ENCODE data around the gene GBP4. TPM values are rescaled to one million over a fixed set of nuclear protein-coding genes. Genes with fewer than 3 reads are reported as not detected.

Gene GBP4
- total and polyA plus RNA-seq, 5 donors from 2014 or later, result 30.9 to 64.4 (median 38.0) TPM

DNA sequence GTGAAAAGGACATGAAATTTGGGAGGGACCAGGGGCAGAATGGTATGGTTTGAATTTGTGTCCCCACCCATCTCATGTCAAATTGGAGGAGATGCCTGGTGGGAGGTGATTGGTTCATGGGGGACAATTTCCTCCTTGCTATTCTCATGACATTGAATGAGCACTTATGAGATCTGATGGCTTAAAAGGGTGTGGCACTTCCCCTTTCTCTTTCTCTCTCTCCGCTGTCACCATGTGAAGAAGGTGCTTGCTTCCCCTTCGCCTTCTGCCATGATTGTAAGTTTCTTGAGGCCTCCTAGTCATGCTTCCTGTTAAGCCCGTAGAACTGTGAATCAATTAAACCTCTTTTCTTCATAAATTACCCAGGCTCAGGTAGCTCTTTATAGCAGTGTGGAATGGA, 7.6 kb upstream of the GBP4 start:
- Mint-ChIP-seq H3K4me3 (no peak overlapping the region), H3K9me3 (peaks cover 5 to 26% (median 17%) of the 10 kb centered on the region in 7 donors), H3K36me3 (peaks cover 41% of the 10 kb centered on the region), H3K27me3 (peaks cover 5% of the 10 kb centered on the region), H3K27ac (no peak overlapping the region), H3K4me1 (peaks cover 20 to 31% (median 23%) of the 10 kb centered on the region in 4 donors)
- DNase-seq, result no peak
- peaks cover 18 to 21% of the 10 kb centered on the region in 2 experiments for H3K9me3 ChIP-seq (ENCODE audit: control insufficient read depth in 2 of 2, low read length in 2 of 2)
- H3K27ac ChIP-seq (ENCODE audit: insufficient read depth, low read length, poor library complexity, severe bottlenecking), result no peak overlapping the region
- H3K27me3 ChIP-seq (ENCODE audit: control insufficient read depth, insufficient read depth, low read length), result no peaks in the 10 kb centered on the region
- peaks cover 23% of the 10 kb centered on the region for H3K36me3 ChIP-seq (ENCODE audit: control insufficient read depth, insufficient read depth, low read length)
- no peak overlapping the region for H3K4me3 ChIP-seq (ENCODE audit: low read depth, low read length)
- H3K4me1 ChIP-seq (ENCODE audit: control insufficient read depth, insufficient read depth, low read length, poor library complexity, severe bottlenecking), result peaks cover 6% of the 10 kb centered on the region
- ATAC-seq (ENCODE audit: low read depth in 2 of 2), result no peak

- H3K4me1 ChIP-seq (ENCODE audit: control insufficient read depth, insufficient read depth, low read length, poor library complexity, severe bottlenecking), result peaks cover 24% of the 10 kb centered on the region
- peaks cover 23% of the 10 kb centered on the region for H3K36me3 ChIP-seq (ENCODE audit: control insufficient read depth, insufficient read depth, low read length)
- H3K27ac ChIP-seq (ENCODE audit: insufficient read depth, low read length, poor library complexity, severe bottlenecking), result no peak overlapping the region
- Mint-ChIP-seq H3K27me3 (peaks cover 5% of the 10 kb centered on the region), H3K4me1 (peaks cover 26 to 40% (median 36%) of the 10 kb centered on the region in 4 donors), H3K4me3 (peak overlapping the region in 1 of 4 donors; percentile 15), H3K9me3 (peaks cover 0 to 19% (median 8%) of the 10 kb centered on the region in 7 donors), H3K27ac (peak overlapping the region in 1 of 3 donors; percentile 97), H3K36me3 (peaks cover 29% of the 10 kb centered on the region)
- DNase-seq (no peak), ATAC-seq (ENCODE audit: low read depth in 2 of 2) (no peak)
- peaks cover 14 to 18% of the 10 kb centered on the region in 2 experiments for H3K9me3 ChIP-seq (ENCODE audit: control insufficient read depth in 2 of 2, low read length in 2 of 2)
- H3K4me3 ChIP-seq (ENCODE audit: low read depth, low read length), result no peak overlapping the region
- H3K27me3 ChIP-seq (ENCODE audit: control insufficient read depth, insufficient read depth, low read length), result no peaks in the 10 kb centered on the region
Observed at GRCh38 chr1:89203166-89203565, 4.4 kb upstream of the GBP4 start.

DNA sequence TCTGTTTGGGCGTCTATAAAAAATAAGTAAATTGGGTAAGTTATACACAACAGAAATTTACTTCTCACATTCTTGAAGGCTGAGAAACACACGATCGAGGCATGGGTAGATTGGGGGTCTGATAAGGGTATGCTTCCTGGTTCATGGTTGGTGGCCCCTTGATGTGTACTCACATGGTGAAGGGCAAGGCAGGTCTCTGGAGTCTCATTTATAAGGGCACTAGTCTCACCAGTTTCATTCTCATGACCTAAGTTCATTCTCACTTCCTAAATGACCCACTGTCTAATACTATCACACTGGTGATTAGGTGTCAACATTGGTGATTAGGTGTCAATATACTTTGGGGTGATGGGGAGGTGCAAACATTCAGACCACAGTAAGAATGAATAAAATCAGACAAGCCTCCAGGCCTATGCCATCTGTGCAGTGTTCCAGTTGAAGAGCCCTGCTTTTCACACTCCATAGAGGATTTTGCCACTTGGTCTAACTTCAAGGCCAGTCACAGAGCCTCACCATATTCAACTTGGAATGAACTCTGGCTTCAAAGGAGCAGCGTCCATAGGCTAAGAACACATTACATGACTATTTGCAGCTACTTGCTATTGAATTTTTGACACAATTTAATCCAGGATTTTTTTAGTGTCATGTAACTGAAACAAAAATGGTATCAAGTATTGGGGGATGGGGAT, 2.5 kb upstream of the GBP4 start:
- Mint-ChIP-seq H3K27me3 (peaks cover 5% of the 10 kb centered on the region), H3K4me1 (peaks cover 32 to 57% (median 43%) of the 10 kb centered on the region in 4 donors), H3K36me3 (peaks cover 30% of the 10 kb centered on the region), H3K9me3 (peaks cover 0 to 16% (median 6%) of the 10 kb centered on the region in 7 donors), H3K4me3 (peak overlapping the region; percentile 93 to 99 (median 96)), H3K27ac (peak overlapping the region; percentile 89 to 98 (median 97))
- DNase-seq (peak in 1 of 3 donors; percentile 31), ATAC-seq (ENCODE audit: low read depth in 2 of 2) (peak in 1 of 2 donors; percentile 20)
- peaks cover 42% of the 10 kb centered on the region for H3K4me1 ChIP-seq (ENCODE audit: control insufficient read depth, insufficient read depth, low read length, poor library complexity, severe bottlenecking)
- no peaks in the 10 kb centered on the region for H3K27me3 ChIP-seq (ENCODE audit: control insufficient read depth, insufficient read depth, low read length)
- H3K9me3 ChIP-seq (ENCODE audit: control insufficient read depth in 2 of 2, low read length in 2 of 2), result peaks cover 14 to 18% of the 10 kb centered on the region in 2 experiments
- peak overlapping the region; percentile 99 for H3K4me3 ChIP-seq (ENCODE audit: low read depth, low read length)
- peak overlapping the region; percentile 82 for H3K27ac ChIP-seq (ENCODE audit: insufficient read depth, low read length, poor library complexity, severe bottlenecking)
- peaks cover 16% of the 10 kb centered on the region for H3K36me3 ChIP-seq (ENCODE audit: control insufficient read depth, insufficient read depth, low read length)

DNA sequence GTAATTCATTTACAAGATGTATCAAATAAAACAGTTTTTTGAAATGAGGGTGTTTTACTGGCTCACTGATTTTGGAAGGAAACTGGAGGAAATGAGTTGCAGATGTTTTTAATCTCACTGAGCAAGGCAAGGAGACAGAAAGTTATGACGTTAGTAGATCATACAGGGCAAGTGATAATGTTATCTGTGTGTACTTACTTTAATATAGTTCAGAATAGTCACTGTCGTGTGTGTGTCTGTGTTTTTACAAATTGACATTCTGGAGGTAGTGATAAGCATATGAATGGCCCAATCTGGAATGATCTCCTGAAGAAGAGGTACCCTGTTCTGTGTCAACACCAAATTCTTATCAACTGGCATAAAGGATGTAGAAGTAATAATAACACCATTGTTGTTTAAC, 1.9 kb upstream of the GBP4 start:
- ATAC-seq (ENCODE audit: low read depth in 2 of 2) (peak; percentile 65 to 73), DNase-seq (peak in 2 of 3 donors; percentile 67 to 72)
- no peaks in the 10 kb centered on the region for H3K27me3 ChIP-seq (ENCODE audit: control insufficient read depth, insufficient read depth, low read length)
- H3K27ac Mint-ChIP-seq, result peak overlapping the region; percentile 89 to 98 (median 97)
- peaks cover 35 to 62% (median 49%) of the 10 kb centered on the region in 4 donors for H3K4me1 Mint-ChIP-seq
- peak overlapping the region; percentile 99 for H3K4me3 ChIP-seq (ENCODE audit: low read depth, low read length)
- H3K36me3 Mint-ChIP-seq, result peaks cover 30% of the 10 kb centered on the region
- H3K4me3 Mint-ChIP-seq, result peak overlapping the region; percentile 93 to 99 (median 96)
- H3K36me3 ChIP-seq (ENCODE audit: control insufficient read depth, insufficient read depth, low read length), result peaks cover 15% of the 10 kb centered on the region
- peak overlapping the region; percentile 82 for H3K27ac ChIP-seq (ENCODE audit: insufficient read depth, low read length, poor library complexity, severe bottlenecking)
- H3K9me3 Mint-ChIP-seq, result peaks cover 0 to 15% (median 6%) of the 10 kb centered on the region in 7 donors
- H3K4me1 ChIP-seq (ENCODE audit: control insufficient read depth, insufficient read depth, low read length, poor library complexity, severe bottlenecking), result peaks cover 48% of the 10 kb centered on the region
- peaks cover 5% of the 10 kb centered on the region for H3K27me3 Mint-ChIP-seq
- peaks cover 14 to 17% of the 10 kb centered on the region in 2 experiments for H3K9me3 ChIP-seq (ENCODE audit: control insufficient read depth in 2 of 2, low read length in 2 of 2)

- peaks cover 5% of the 10 kb centered on the region for H3K27me3 Mint-ChIP-seq
- H3K9me3 Mint-ChIP-seq, result peaks cover 0 to 8% (median 6%) of the 10 kb centered on the region in 7 donors
- DNase-seq, result peak in 2 of 3 donors; percentile 42 to 57
- peaks cover 17% of the 10 kb centered on the region for H3K36me3 ChIP-seq (ENCODE audit: control insufficient read depth, insufficient read depth, low read length)
- peak overlapping the region; percentile 93 to 99 (median 96) for H3K4me3 Mint-ChIP-seq
- peak overlapping the region; percentile 82 for H3K27ac ChIP-seq (ENCODE audit: insufficient read depth, low read length, poor library complexity, severe bottlenecking)
- peaks cover 59% of the 10 kb centered on the region for H3K4me1 ChIP-seq (ENCODE audit: control insufficient read depth, insufficient read depth, low read length, poor library complexity, severe bottlenecking)
- peak overlapping the region; percentile 97 to 99 (median 98) for H3K27ac Mint-ChIP-seq
- H3K4me1 Mint-ChIP-seq, result peaks cover 46 to 73% (median 60%) of the 10 kb centered on the region in 4 donors
- peak overlapping the region; percentile 99 for H3K4me3 ChIP-seq (ENCODE audit: low read depth, low read length)
- H3K27me3 ChIP-seq (ENCODE audit: control insufficient read depth, insufficient read depth, low read length), result no peaks in the 10 kb centered on the region
- H3K9me3 ChIP-seq (ENCODE audit: control insufficient read depth in 2 of 2, low read length in 2 of 2), result peaks cover 6 to 7% of the 10 kb centered on the region in 2 experiments
- H3K36me3 Mint-ChIP-seq, result peaks cover 39% of the 10 kb centered on the region
- no peak for ATAC-seq (ENCODE audit: low read depth in 2 of 2)
Observed at GRCh38 chr1:89199525-89200031, 836 bp upstream of the GBP4 start.

DNA sequence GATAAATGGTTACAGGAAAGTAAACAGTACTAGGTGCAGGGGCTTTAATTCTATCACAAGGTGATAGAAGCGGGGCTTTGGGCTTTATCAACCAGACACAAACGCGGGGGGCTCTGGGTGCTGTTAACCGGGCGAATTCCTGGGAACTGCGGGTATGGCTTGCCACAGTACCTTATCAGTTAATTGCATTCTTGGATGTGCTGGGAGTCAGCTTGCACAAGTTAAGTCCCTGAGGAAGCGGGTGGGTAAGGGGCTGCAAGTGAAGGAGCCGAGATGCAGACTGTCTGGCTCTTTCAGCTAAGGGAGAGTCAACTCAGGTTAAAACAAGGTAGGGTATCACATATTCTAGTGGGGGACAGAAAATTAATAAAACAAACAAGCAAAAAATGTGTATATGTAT, 661 bp downstream of the GBP4 start:
- Histone ChIP-seq H3K27me3 (ENCODE audit: control insufficient read depth, insufficient read depth, low read length) (no peaks in the 10 kb centered on the region), H3K36me3 (ENCODE audit: control insufficient read depth, insufficient read depth, low read length) (peaks cover 23% of the 10 kb centered on the region), H3K27ac (ENCODE audit: insufficient read depth, low read length, poor library complexity, severe bottlenecking) (peak overlapping the region; percentile 82), H3K4me3 (ENCODE audit: low read depth, low read length) (peak overlapping the region; percentile 99), H3K4me1 (ENCODE audit: control insufficient read depth, insufficient read depth, low read length, poor library complexity, severe bottlenecking) (peaks cover 64% of the 10 kb centered on the region), H3K9me3 (ENCODE audit: control insufficient read depth in 2 of 2, low read length in 2 of 2) (no peaks in the 10 kb centered on the region)
- no peak for ATAC-seq (ENCODE audit: low read depth in 2 of 2)
- Mint-ChIP-seq H3K4me3 (peak overlapping the region; percentile 93 to 99 (median 96)), H3K36me3 (peaks cover 36% of the 10 kb centered on the region), H3K4me1 (peaks cover 60 to 80% (median 64%) of the 10 kb centered on the region in 4 donors), H3K27me3 (no peaks in the 10 kb centered on the region), H3K9me3 (no peaks in the 10 kb centered on the region), H3K27ac (peak overlapping the region; percentile 97 to 99 (median 98))
- DNase-seq, result no peak

- Mint-ChIP-seq H3K27me3 (no peaks in the 10 kb centered on the region), H3K27ac (peak overlapping the region; percentile 87 to 97 (median 97)), H3K4me1 (peaks cover 40 to 68% (median 46%) of the 10 kb centered on the region in 4 donors), H3K4me3 (peak overlapping the region; percentile 69 to 97 (median 76)), H3K9me3 (no peaks in the 10 kb centered on the region), H3K36me3 (peaks cover 38% of the 10 kb centered on the region)
- H3K36me3 ChIP-seq (ENCODE audit: control insufficient read depth, insufficient read depth, low read length), result peaks cover 43% of the 10 kb centered on the region
- peaks cover 49% of the 10 kb centered on the region for H3K4me1 ChIP-seq (ENCODE audit: control insufficient read depth, insufficient read depth, low read length, poor library complexity, severe bottlenecking)
- H3K4me3 ChIP-seq (ENCODE audit: low read depth, low read length), result peak overlapping the region; percentile 99
- ATAC-seq (ENCODE audit: low read depth in 2 of 2), result no peak
- DNase-seq, result peak in 1 of 3 donors; percentile 24
- no peaks in the 10 kb centered on the region for H3K9me3 ChIP-seq (ENCODE audit: control insufficient read depth in 2 of 2, low read length in 2 of 2)
- H3K27me3 ChIP-seq (ENCODE audit: control insufficient read depth, insufficient read depth, low read length), result no peaks in the 10 kb centered on the region
- H3K27ac ChIP-seq (ENCODE audit: insufficient read depth, low read length, poor library complexity, severe bottlenecking), result peak overlapping the region; percentile 49
Observed at GRCh38 chr1:89195476-89195875, 3.3 kb downstream of the GBP4 start.

Data from CD4-positive, CD25-positive, alpha-beta regulatory T cell (primary cell).